H1 (cell line): ENCODE measurements around the gene TPRN.

Experiments used
- BACH1 ChIP-seq: IDR thresholded peaks from 2 replicates; pipeline ENCODE4 v1.6.1; 2012; ENCODE audit warnings: low read length, improper control_type of control experiment
- BRCA1 ChIP-seq: IDR thresholded peaks from 2 replicates; pipeline ENCODE4 v1.6.1; 2012; ENCODE audit warnings: low read depth, low read length, improper control_type of control experiment
- CEBPB ChIP-seq: IDR thresholded peaks from 2 replicates; pipeline ENCODE4 v1.6.1; 2012; ENCODE audit warnings: low read depth, low read length
- CHD1 ChIP-seq: IDR thresholded peaks from 2 replicates; pipeline ENCODE4 v1.6.1; 2012; ENCODE audit warnings: low read depth, low read length, improper control_type of control experiment
- CREB1 ChIP-seq: IDR thresholded peaks from 2 replicates; pipeline ENCODE4 v1.6.1; 2012; ENCODE audit warnings: inconsistent platforms
- FOSL1 ChIP-seq: IDR thresholded peaks from 2 replicates; pipeline ENCODE4 v1.6.1; 2011; ENCODE audit warnings: mild to moderate bottlenecking, low read depth, low read length, moderate library complexity; ENCODE audit not compliant: insufficient read depth
- PHF8 ChIP-seq: fragments of 200-600 bp; sonication (generic); conservative IDR thresholded peaks from 2 replicates; pipeline ENCODE4 v1.7.1; 2012; ENCODE audit warnings: low read depth, mild to moderate bottlenecking, inconsistent platforms, low read length, moderate library complexity
- RAD21 ChIP-seq, 2 experiments: IDR thresholded peaks in 1 of 2; conservative IDR thresholded peaks in 1 of 2; 2 replicates each; pipeline ENCODE4 v1.6.1; 2011; ENCODE audit warnings: low read depth in 2 of 2, low read length in 2 of 2, improper control_type of control experiment in 1 of 2, inconsistent platforms in 1 of 2, mild to moderate bottlenecking in 1 of 2, moderate library complexity in 1 of 2
- RFX5 ChIP-seq: IDR thresholded peaks from 2 replicates; pipeline ENCODE4 v1.6.1; 2011; ENCODE audit warnings: low read depth, low read length, improper control_type of control experiment, borderline replicate concordance
- SRF ChIP-seq: IDR thresholded peaks from 2 replicates; pipeline ENCODE4 v1.6.1; 2011; ENCODE audit warnings: mild to moderate bottlenecking, low read depth, low read length, moderate library complexity
- YY1 ChIP-seq: IDR thresholded peaks from 2 replicates; pipeline ENCODE4 v1.6.1; 2011; ENCODE audit warnings: low read depth, mild to moderate bottlenecking, low read length
- TF ChIP-seq, protein P1 (sequence below), 3 experiments: IDR thresholded peaks; 1 replicate in 2 of 3; 2 replicates in 1 of 3; pipeline versions ENCODE4 v1.5.1 to v1.6.1; 2011; ENCODE audit warnings: low read length in 3 of 3, mild to moderate bottlenecking in 3 of 3, inconsistent platforms in 2 of 3, low read depth in 1 of 3, moderate library complexity in 1 of 3; ENCODE audit not compliant: insufficient read depth in 1 of 3; ENCODE audit errors: control extremely low read depth in 1 of 3

DNA sequence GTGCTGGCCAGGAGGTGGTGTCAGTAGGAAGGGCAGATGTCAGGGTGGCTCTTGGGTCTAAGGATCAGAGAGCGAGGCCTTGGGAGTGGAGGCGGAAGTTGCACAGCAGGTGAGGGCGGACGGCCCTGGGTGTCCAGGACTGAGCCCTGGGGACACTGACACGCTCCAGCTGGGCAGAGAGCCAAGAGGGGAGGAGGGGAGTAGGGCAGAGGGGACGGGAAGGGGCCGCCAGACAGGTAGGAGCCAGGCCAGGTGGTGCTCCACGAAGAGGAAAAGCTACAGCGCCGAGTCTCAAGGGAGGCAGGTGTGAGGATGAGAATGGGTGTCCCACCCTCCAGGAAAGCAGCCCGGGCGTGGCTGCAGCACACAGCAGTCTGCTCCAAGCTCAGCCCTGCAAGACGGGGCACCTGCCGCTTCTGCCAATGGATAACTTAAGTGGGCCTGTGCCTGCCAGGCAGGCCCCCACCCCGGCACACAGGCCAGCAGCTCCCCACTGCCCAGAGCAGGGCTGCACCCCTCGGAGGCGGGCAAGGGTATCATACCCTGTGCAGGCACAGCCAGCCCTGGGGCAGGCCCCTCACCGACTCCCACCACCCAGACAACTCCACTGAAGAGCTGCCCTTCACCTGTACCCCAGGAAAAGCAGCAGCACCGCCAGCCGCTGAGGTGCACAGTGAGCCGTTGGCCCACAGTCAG is 4.9 kb downstream of the TPRN start:
- no peak for TF ChIP-seq BACH1
- TF ChIP-seq BRCA1, result no peak
- TF ChIP-seq FOSL1, result no peak
- TF ChIP-seq CEBPB, result no peak
- no peak for TF ChIP-seq PHF8
- TF ChIP-seq, protein P1, sequence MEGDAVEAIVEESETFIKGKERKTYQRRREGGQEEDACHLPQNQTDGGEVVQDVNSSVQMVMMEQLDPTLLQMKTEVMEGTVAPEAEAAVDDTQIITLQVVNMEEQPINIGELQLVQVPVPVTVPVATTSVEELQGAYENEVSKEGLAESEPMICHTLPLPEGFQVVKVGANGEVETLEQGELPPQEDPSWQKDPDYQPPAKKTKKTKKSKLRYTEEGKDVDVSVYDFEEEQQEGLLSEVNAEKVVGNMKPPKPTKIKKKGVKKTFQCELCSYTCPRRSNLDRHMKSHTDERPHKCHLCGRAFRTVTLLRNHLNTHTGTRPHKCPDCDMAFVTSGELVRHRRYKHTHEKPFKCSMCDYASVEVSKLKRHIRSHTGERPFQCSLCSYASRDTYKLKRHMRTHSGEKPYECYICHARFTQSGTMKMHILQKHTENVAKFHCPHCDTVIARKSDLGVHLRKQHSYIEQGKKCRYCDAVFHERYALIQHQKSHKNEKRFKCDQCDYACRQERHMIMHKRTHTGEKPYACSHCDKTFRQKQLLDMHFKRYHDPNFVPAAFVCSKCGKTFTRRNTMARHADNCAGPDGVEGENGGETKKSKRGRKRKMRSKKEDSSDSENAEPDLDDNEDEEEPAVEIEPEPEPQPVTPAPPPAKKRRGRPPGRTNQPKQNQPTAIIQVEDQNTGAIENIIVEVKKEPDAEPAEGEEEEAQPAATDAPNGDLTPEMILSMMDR (IDR thresholded peaks at IDR 0.05; ENCODE audit: control extremely low read depth in 1 of 3, insufficient read depth in 1 of 3, low read depth in 1 of 3, low read length in 3 of 3), result no peak
- TF ChIP-seq YY1, result no peak
- no peak for TF ChIP-seq RAD21 (IDR thresholded peaks at IDR 0.05 in 1 of 2, conservative IDR thresholded peaks at IDR 0.05 in 1 of 2; ENCODE audit: low read depth in 2 of 2, low read length in 2 of 2)
- no peak for TF ChIP-seq RFX5
- TF ChIP-seq CHD1, result no peak
- no peak for TF ChIP-seq CREB1
- no peak for TF ChIP-seq SRF
